HepG2 (cell line): ENCODE measurements around the gene SMIM14. TPM values are rescaled to one million over a fixed set of nuclear protein-coding genes. Genes with fewer than 3 reads are reported as not detected.

Experiments used
- BRD4 ChIP-seq: sonication (generic); formaldehyde crosslinking; IDR thresholded peaks from 2 replicates; pipeline ENCODE4 v1.4.0; 2020; ENCODE audit warnings: missing genetic modification reagents
- EHMT2 ChIP-seq: fragments of 200-600 bp; sonication (generic); IDR thresholded peaks from 2 replicates; pipeline ENCODE4 v1.7.0; 2017; ENCODE audit warnings: antibody characterized with exemption, low read depth, low read length, borderline replicate concordance
- FOSL2 ChIP-seq: sonication (generic); formaldehyde crosslinking; IDR thresholded peaks from 2 replicates; pipeline ENCODE4 v1.4.0; 2020; ENCODE audit warnings: missing genetic modification reagents
- GABPB1 ChIP-seq: IDR thresholded peaks from 2 replicates; pipeline ENCODE4 v1.6.1; 2016; ENCODE audit warnings: mild to moderate bottlenecking, missing genetic modification reagents, moderate library complexity, missing compliant biosample characterization
- HOXA3 ChIP-seq: sonication (generic); formaldehyde crosslinking; IDR thresholded peaks from 2 replicates; pipeline ENCODE4 v1.5.0; 2020; ENCODE audit warnings: missing genetic modification reagents
- MED1 ChIP-seq: sonication (generic); formaldehyde crosslinking; IDR thresholded peaks from 2 replicates; pipeline ENCODE4 v1.4.0; 2020; ENCODE audit warnings: missing genetic modification reagents
- MYNN ChIP-seq: sonication (generic); formaldehyde crosslinking; IDR thresholded peaks from 2 replicates; pipeline ENCODE4 v1.4.0; 2020; ENCODE audit warnings: mild to moderate bottlenecking, low read depth, missing genetic modification reagents
- NFKB2 ChIP-seq: sonication (generic); formaldehyde crosslinking; IDR thresholded peaks from 2 replicates; pipeline ENCODE4 v1.4.0; 2020; ENCODE audit warnings: missing genetic modification reagents, borderline replicate concordance
- POLR2G ChIP-seq: fragments of 200-400 bp; formaldehyde crosslinking; IDR thresholded peaks from 2 replicates; pipeline ENCODE4 v1.6.1; 2018; ENCODE audit warnings: mild to moderate bottlenecking, low read depth, low read length, moderate library complexity
- RAD21 ChIP-seq: fragments of 450-650 bp; formaldehyde crosslinking; IDR thresholded peaks from 2 replicates; pipeline ENCODE4 v1.5.0; 2020; ENCODE audit warnings: mild to moderate bottlenecking
- SALL1 ChIP-seq: sonication (generic); formaldehyde crosslinking; IDR thresholded peaks from 2 replicates; pipeline ENCODE4 v1.8.0; 2022; ENCODE audit warnings: mild to moderate bottlenecking, missing genetic modification reagents
- SSRP1 ChIP-seq: IDR thresholded peaks from 2 replicates; pipeline ENCODE4 v1.6.1; 2016; ENCODE audit warnings: control low read depth
- ZBTB38 ChIP-seq: sonication (generic); formaldehyde crosslinking; IDR thresholded peaks from 2 replicates; pipeline ENCODE4 v1.5.1; 2020; ENCODE audit warnings: mild to moderate bottlenecking, missing genetic modification reagents
- ZFP90 ChIP-seq: sonication (generic); formaldehyde crosslinking; IDR thresholded peaks from 2 replicates; pipeline ENCODE4 v1.8.0; 2022; ENCODE audit warnings: missing genetic modification reagents, mild to moderate bottlenecking, inconsistent platforms, borderline replicate concordance
- ZFY ChIP-seq: sonication (generic); formaldehyde crosslinking; IDR thresholded peaks from 2 replicates; pipeline ENCODE4 v1.4.0; 2020; ENCODE audit warnings: missing genetic modification reagents
- ZMYM2 ChIP-seq: sonication (generic); formaldehyde crosslinking; IDR thresholded peaks from 2 replicates; pipeline ENCODE4 v1.8.0; 2022; ENCODE audit warnings: mild to moderate bottlenecking, missing genetic modification reagents
- ZNF225 ChIP-seq: sonication (generic); formaldehyde crosslinking; IDR thresholded peaks from 2 replicates; pipeline ENCODE4 v1.4.0; 2020; ENCODE audit warnings: mild to moderate bottlenecking, missing genetic modification reagents
- ZNF644 ChIP-seq: IDR thresholded peaks from 2 replicates; pipeline ENCODE4 v1.6.1; 2016; ENCODE audit warnings: low read depth
- ZNF687 ChIP-seq: sonication (generic); formaldehyde crosslinking; IDR thresholded peaks from 2 replicates; pipeline ENCODE4 v1.5.1; 2020; ENCODE audit warnings: mild to moderate bottlenecking, missing genetic modification reagents, moderate library complexity
- polyA plus RNA-seq, 8 experiments: library from polyadenylated mRNA; depleted of rRNA in 3 of 8; stranded (reverse) in 7 of 8; unstranded in 1 of 8; fragments of >200 nt; fragmentation: Illumina TruSeq in 4 of 8; extraction: Trizol in 4 of 8; gene quantifications; 2 replicates each; pipeline versions ENCODE4 v1.2.1 to v1.2.3, GENCODE V29; 2011 to 2016; ENCODE audit warnings: low read depth in 4 of 8, missing spikeins in 1 of 8, mixed read lengths in 1 of 8; ENCODE audit not compliant: insufficient read depth in 1 of 8
- total RNA-seq, 5 experiments: library from RNA; depleted of rRNA; stranded (reverse); fragments of >200 nt; fragmentation: Illumina TruSeq; extraction: Trizol; gene quantifications; 2 replicates each; pipeline ENCODE4 v1.2.3, GENCODE V29; 2016; ENCODE audit warnings: low read depth in 1 of 5
- TF ChIP-seq, protein P1 (sequence below): sonication (generic); formaldehyde crosslinking; IDR thresholded peaks from 2 replicates; pipeline ENCODE4 v1.5.0; 2020; ENCODE audit warnings: mild to moderate bottlenecking, missing genetic modification reagents
- TF ChIP-seq, protein P2 (sequence below): sonication (generic); formaldehyde crosslinking; IDR thresholded peaks from 2 replicates; pipeline ENCODE4 v1.4.0; 2020; ENCODE audit warnings: missing genetic modification reagents

SMIM14 gene
- total and polyA plus RNA-seq, 2 of the 13 experiments (the other 11 are each of a cell fraction or from before 2014, with no cell fraction given) = 16.3 to 28.1 TPM

GRCh38 chr4:39515669-39516401 is 122.8 kb downstream of the SMIM14 start (continued):
- TF ChIP-seq NFKB2 (CRISPR knock-in tag) (0 out of 2 replicates have a peak, but pooled peaks have one; percentile 40), BRD4 (0 out of 2 replicates have a peak, but pooled peaks have one; percentile 53), MED1 (CRISPR knock-in tag) (peak; percentile 27; the same call in 1 of the 2 replicates), SALL1 (CRISPR knock-in tag) (peak; percentile 32; the same call in 1 of the 2 replicates), ZMYM2 (CRISPR knock-in tag) (0 out of 2 replicates have a peak, but pooled peaks have one; percentile 37), ZBTB38 (CRISPR knock-in tag) (peak; percentile 76; the same call in 1 of the 2 replicates), POLR2G (peak; percentile 35; the same call in 1 of the 2 replicates), FOSL2 (peak; percentile 20; the same call in 1 of the 2 replicates), ZFP90 (CRISPR knock-in tag) (0 out of 2 replicates have a peak, but pooled peaks have one; percentile 37), RAD21 (CRISPR knock-in tag) (peak; percentile 11; the same call in 1 of the 2 replicates), GABPB1 (CRISPR knock-in tag) (peak; percentile 22; the same call in 1 of the 2 replicates), ZNF644 (CRISPR knock-in tag) (0 out of 2 replicates have a peak, but pooled peaks have one; percentile 8), ZNF687 (CRISPR knock-in tag) (peak; percentile 53), MYNN (0 out of 2 replicates have a peak, but pooled peaks have one; percentile 32), HOXA3 (peak; percentile 29; the same call in 1 of the 2 replicates), SSRP1 (CRISPR knock-in tag) (0 out of 2 replicates have a peak, but pooled peaks have one; percentile 61), EHMT2 (0 out of 2 replicates have a peak, but pooled peaks have one; percentile 7), ZNF225 (CRISPR knock-in tag) (0 out of 2 replicates have a peak, but pooled peaks have one; percentile 35), ZFY (CRISPR knock-in tag) (0 out of 2 replicates have a peak, but pooled peaks have one; percentile 24)
- TF ChIP-seq, protein P1, sequence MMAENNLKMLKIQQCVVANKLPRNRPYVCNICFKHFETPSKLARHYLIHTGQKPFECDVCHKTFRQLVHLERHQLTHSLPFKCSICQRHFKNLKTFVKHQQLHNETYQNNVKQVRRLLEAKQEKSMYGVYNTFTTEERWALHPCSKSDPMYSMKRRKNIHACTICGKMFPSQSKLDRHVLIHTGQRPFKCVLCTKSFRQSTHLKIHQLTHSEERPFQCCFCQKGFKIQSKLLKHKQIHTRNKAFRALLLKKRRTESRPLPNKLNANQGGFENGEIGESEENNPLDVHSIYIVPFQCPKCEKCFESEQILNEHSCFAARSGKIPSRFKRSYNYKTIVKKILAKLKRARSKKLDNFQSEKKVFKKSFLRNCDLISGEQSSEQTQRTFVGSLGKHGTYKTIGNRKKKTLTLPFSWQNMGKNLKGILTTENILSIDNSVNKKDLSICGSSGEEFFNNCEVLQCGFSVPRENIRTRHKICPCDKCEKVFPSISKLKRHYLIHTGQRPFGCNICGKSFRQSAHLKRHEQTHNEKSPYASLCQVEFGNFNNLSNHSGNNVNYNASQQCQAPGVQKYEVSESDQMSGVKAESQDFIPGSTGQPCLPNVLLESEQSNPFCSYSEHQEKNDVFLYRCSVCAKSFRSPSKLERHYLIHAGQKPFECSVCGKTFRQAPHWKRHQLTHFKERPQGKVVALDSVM (CRISPR knock-in tag) = peak; percentile 94
- TF ChIP-seq, protein P2, sequence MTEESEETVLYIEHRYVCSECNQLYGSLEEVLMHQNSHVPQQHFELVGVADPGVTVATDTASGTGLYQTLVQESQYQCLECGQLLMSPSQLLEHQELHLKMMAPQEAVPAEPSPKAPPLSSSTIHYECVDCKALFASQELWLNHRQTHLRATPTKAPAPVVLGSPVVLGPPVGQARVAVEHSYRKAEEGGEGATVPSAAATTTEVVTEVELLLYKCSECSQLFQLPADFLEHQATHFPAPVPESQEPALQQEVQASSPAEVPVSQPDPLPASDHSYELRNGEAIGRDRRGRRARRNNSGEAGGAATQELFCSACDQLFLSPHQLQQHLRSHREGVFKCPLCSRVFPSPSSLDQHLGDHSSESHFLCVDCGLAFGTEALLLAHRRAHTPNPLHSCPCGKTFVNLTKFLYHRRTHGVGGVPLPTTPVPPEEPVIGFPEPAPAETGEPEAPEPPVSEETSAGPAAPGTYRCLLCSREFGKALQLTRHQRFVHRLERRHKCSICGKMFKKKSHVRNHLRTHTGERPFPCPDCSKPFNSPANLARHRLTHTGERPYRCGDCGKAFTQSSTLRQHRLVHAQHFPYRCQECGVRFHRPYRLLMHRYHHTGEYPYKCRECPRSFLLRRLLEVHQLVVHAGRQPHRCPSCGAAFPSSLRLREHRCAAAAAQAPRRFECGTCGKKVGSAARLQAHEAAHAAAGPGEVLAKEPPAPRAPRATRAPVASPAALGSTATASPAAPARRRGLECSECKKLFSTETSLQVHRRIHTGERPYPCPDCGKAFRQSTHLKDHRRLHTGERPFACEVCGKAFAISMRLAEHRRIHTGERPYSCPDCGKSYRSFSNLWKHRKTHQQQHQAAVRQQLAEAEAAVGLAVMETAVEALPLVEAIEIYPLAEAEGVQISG (CRISPR knock-in tag) = peak; percentile 28; the same call in 1 of the 2 replicates
